NCI-H128 (cell line): Measurements from ENCODE around the gene FAAP100.
A peak's percentile ranks its signal among the peaks of the same experiment; 100 is the strongest.

Experiments
- DNase-seq: peaks from one replicate; lab custom pipeline; 2025; ENCODE audit not compliant: unreplicated experiment; lab: John Stamatoyannopoulos, UW

Gene FAAP100

DNA sequence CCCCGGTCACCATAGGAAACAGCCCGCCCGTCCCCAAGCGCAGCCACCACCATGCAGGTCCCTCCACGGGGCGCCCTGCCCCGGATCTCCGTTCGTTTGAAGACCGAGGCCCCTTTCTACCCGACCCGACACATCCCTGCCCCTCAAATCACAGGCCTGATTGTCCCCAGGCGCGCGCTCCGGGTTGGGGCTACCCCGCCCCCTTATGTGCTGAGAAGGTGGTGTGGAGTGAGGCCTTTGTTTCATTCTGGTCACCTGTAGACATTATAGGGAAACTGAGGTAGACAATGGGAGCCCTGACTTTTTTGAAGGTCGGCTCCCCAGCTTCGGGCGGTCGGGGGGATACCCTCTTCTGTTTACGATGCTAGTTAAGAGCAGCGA is 38.8 kb downstream of the FAAP100 start:
- peak; percentile 24 for DNase-seq

DNA sequence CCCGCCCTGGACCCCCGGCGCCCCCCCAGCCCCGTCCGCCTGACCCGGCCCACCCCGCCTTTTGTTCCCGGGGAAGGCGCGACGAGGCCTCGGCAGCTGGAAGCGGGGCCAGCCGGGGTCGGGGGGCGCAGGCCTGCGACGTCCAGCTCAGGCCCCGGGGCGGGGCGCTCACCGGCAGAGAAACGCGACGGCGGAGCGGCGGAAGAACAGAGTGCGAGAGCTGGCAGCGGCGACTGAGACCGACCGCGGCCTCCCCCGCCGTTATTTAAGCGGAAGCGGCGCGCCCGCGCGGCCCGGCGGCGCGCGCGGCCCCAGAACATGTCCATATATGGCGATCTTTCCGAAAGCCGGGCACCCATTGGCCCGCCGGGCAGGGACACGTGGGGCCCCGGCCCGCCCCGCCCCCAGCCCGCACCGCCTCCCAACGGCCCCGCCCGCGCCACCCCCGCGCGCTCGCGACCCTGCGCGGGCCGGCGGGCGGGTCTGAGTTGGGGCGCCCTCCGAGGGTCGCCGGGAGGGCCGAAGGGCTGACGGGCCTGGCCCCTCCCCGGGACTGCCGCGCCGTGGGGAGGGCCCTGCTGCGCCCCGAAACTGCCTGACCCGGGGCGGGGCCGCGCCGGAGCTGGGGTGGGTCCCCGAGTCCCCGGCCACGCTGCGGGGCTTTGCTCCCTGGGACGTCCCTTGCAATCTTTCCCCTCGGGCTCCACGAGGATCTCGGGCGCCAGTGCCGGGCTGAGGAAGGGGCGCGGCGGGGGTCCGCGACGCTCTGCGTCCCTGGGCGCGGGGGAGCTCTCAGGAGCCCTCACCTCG is 39.4 kb downstream of the FAAP100 start, which contains the start of gene ACTG1:
Gene ACTG1, minus strand, starts transcription at position 238 of the 810 bp plus-strand sequence. CDS start 445 bp downstream, outside the sequence.
- DNase-seq: peak; percentile 74

DNA sequence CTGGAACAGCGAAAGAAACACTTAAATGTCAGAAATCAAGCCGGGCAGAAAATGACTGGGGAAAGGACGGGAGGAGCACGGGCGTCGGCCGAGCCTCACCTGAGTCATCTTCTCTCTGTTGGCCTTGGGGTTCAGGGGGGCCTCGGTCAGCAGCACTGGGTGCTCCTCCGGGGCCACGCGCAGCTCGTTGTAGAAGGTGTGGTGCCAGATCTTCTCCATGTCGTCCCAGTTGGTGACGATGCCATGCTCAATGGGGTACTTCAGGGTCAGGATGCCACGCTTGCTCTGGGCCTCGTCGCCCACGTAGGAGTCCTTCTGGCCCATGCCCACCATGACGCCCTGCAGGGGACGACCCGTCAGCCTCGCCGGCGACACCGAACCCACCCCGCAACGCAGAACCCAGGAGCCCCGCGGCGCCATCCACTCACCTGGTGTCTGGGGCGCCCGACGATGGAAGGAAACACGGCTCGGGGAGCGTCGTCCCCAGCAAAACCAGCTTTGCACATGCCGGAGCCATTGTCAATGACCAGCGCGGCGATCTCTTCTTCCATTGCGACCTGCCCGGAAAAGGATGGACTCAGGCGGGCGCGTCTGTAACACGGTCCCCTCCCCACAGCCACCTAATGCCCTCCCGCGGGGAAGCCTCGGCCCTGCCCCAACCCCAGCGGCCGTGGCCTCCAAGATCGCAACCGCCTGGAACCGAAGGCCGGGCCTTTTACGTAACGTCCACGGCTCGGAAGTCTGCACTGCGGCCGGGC is 40.2 kb downstream of the FAAP100 start:
- DNase-seq: no peak

DNA sequence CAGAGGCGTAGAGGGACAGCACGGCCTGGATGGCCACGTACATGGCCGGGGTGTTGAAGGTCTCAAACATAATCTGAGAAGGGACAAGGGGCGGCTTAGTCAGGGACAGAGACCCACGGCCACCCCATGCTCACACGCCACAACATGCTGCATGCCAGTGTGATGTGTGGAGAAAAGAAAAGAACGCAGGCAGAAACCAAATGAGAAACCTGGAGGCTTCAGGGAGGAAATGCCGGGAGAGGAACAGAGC is 40.7 kb downstream of the FAAP100 start:
- no peak for DNase-seq

DNA sequence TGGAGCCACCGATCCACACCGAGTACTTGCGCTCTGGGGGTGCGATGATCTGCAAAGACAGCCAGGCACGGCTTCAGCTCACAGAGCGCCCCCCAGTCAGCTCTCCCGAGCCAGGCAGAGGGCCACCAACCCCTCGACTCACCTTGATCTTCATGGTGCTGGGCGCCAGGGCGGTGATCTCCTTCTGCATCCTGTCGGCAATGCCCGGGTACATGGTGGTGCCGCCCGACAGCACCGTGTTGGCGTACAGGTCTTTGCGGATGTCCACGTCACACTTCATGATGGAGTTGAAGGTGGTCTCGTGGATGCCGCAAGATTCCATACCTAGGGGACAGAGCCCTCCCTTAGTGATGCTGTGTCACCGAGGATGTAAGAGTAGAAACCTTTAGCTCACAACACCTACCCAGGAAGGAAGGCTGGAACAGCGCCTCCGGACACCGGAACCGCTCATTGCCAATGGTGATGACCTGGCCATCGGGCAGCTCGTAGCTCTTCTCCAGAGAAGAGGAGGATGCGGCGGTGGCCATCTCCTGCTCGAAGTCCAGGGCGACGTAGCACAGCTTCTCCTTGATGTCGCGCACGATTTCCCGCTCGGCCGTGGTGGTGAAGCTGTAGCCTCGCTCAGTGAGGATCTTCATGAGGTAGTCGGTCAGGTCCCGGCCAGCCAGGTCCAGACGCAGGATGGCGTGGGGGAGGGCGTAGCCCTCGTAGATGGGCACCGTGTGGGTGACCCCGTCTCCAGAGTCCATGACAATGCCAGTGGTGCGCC is 41.2 kb downstream of the FAAP100 start:
- DNase-seq: no peak

DNA sequence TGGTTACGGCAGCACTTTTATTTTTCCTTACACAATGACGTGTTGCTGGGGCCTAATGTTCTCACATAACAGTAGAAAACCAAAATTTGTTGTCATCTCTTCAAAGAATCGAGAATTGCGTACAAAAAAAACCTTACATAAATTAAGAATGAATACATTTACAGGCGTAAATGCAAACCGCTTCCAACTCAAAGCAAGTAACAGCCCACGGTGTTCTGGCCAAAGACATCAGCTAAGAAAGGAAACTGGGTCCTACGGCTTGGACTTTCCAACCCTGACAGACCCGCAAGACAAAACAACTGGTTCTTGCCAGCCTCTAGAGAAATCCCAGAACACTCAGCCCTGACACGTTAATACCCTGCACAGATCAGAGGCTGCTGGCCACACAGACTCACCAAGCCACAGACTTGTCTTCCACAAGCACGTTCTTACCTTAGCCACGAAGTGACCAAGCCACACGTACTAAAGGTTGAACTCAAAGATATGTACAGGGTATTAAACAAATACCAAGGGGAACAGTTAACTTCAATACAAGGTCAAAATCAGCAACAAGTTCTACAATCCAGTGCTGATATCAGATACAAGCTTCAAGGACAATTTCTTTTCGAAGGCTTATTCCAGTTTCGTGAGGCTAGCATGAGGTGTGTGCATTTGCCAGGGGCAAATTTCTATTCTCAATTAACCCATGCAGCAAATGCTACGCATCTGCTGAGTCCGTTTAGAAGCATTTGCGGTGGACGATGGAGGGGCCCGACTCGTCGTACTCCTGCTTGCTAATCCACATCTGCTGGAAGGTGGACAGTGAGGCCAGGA is 42.0 kb downstream of the FAAP100 start:
- DNase-seq: no peak

DNA sequence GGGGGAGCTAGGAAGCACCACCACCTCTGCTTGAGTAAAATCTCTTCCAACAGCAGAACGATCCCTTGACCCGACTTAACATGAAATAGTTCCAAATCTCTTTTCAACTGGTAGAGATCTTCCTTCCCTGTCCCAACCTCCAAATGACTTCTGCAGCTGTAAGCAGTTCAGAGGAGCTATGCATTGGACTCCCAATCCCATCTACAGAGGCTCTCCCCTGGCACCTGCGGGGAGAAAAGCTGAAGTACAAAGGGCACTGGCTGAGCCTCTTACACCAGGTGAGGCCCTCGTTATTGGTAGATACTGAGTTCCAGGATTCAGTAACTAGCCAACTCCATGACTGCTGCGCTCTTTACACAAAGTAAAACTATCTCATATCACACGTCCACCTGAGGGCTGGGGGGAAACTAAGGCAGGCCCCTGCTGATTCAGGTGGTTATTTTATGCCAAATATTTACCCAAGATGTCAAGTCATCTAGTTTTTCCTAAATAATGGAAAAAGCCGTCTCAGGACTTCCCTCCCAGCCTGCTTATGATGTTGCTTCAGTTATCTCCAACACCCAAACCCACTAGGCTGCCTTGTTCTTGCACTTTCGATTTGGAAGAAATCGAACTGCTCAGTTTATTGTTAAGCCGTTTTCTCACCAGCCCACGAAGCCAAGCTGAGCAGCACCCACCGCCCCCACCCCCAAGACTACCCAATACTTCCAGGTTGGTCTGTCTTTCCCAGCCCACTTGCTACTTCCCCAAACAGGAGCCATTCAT is 42.8 kb downstream of the FAAP100 start:
- DNase-seq: no peak

DNA sequence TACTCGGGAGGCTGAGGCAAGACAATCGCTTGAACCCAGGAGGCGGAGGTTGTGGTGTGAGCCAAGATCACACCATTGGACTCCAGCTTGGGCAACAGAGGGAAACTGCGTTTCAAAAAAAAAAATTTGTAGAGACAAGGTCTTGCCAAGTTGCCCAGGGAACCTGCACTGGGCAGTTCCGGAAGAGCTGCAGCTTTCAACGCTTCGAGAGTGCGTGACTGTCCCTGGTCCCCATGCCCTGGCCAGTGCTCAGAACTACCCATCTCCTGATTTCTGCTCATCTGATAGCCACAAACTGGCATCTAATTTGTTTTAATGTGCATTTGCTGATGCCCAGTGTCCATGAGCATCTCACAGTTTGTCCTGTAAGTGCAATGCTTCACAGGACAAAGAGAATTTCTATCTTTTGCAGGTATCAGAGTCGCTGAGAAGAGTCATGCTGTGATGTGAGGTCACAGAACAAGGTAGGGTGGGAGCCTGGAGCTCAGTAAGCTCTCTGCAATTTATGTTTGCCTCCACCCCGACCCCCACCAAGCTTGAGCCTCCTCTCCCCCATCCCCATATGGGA is 43.4 kb downstream of the FAAP100 start:
- DNase-seq: no peak

DNA sequence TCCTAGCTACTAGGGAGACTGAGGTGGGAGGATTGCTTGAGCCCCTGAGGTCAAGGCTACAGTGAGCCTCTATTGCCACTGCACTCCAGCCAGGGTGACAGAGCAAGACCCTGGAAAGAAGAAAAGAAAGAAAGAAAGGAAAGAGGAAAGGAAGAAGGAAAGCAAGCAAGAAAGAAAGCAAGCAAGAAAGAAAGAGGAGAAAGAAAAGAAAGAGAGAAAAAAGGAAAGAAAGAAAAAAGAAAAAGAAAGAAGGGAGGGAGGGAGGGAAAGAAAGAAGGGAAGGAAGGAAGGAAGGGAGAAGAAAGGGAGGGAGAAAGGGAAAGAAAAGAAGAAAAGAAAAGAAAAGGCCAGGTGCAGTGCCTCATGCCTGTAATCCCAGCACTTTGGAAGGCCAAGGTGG is 48.5 kb downstream of the FAAP100 start:
- DNase-seq: no peak

DNA sequence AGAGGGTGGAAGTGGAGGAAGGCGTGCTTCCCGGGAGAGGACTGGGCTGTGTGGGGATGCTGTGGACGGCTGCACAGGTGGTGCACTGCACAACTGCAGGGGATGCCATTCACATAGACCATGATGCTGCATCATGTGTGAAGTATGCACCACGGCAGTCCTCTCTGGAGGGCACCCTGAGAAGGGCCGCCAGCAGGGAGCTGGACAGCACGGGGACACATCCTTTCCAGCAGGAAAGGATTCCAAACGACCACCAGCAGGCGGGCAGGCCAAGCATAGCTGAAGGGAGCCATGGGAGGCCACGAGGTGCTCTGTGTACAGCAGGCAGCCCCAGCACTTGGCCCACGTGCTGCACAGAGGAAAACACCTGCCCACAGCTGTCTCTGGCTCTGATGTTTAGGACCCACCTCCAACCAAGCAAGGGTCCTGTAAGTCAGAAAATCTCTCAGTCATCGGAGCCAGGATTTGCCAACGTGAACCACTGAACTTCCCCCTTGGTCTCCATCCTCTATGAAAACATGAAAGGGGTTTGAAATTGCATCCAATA is 49.6 kb downstream of the FAAP100 start:
- no peak for DNase-seq

DNA sequence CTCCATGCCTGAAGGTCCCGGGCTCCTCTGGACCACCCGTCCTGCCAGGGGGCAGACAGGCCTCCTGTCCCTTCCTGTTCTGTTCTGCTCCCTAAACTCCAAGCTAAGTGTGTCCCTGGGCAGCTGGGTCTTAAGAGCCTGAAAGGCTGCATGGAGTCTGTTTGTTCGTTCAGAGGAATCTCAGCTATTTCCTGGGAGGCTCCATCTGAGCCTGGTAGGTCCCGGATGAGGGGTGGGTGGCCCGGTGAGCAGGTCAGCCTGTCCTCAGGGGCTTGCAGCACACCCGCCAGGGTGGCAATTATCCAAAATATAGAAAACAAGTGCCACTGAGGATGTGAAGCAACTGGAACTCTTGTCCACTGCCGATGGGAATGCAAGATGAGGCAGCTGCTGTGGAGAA is 52.1 kb downstream of the FAAP100 start:
- DNase-seq: no peak

DNA sequence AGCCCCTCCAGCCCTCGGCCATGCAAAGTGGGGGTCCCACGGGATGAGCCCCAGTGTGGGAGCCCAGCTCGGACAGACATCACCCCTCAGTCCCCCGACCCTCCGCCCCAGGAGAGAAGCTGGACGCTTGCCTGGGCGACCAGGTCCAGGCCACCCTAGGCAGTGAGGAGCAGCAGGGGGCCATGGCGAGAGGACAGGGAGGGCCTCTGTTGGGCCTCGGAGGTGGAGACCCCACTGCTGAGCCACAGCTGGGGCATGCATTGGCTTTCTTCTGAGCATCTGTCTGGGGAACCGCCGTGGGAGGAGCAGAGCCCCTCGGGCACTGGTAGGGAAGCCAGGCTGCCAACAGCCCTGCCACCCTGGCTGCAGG is 52.6 kb downstream of the FAAP100 start:
- DNase-seq: no peak

DNA sequence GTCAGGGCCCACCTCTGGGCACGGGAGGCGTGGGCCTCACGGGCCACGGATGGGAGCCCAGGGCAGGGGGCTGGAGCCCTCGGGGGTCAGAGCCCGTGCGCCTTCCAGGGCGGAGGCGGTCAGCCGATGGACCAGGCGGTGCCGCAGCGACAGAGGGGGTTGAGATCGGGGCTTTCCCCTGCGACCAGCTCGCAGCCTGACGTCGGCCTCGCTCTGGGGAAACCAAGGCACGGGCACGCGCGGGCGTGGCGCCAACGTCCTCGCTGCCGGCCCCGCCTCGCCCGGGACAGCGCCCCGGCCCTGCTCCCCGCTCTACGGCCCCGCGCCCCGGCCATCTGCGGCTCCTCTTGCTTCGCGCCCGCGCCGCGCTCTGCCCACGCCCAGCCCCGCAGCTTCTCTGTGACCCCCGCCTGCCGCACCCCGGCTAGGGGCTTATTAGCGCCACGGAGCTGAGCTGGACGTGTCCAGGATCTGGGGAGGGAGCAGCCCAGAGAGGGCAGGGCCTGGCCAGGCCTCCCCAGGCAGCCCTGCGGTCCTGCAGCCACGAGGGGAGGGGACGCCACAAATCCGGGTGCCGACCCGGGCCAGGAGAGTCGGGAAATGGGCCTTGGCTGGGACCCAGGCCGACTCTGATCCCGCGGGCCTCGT is 53.1 kb downstream of the FAAP100 start:
- DNase-seq: no peak

DNA sequence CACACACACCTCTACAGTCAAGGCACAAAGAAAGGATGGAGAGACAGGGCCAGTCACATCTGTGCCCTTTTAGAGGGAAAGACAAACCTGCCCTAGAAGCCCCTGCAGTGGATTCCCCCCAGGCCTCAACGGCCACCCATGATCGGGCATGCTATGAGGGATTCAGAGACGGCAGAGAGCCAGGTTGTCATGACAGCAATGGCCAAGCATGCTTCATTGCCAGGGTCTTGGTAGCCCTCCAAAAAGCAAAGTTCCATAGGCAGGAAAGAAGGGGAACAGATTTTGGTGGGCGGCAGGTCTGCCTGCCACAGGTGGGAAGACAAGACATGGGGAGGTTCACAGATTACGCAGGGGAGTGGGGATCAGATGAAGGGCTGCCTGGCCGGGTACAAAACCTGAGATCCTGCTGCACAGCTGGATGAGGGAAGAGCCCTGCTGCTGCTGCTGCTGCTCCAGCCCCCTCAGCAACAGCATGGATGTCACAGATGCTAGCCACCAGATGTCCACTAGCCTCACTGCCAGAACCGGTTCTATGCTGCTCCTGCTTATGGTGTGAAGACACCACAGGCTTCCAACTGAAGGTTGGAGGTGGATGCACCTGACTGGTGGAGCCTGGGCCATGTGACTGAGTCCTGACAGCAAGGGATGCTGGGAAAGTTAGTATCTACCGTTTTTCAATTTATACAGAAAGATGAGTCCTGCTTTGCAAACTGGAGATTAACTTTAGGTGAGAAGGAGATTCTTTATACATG is 57.4 kb downstream of the FAAP100 start:
- no peak for DNase-seq

DNA sequence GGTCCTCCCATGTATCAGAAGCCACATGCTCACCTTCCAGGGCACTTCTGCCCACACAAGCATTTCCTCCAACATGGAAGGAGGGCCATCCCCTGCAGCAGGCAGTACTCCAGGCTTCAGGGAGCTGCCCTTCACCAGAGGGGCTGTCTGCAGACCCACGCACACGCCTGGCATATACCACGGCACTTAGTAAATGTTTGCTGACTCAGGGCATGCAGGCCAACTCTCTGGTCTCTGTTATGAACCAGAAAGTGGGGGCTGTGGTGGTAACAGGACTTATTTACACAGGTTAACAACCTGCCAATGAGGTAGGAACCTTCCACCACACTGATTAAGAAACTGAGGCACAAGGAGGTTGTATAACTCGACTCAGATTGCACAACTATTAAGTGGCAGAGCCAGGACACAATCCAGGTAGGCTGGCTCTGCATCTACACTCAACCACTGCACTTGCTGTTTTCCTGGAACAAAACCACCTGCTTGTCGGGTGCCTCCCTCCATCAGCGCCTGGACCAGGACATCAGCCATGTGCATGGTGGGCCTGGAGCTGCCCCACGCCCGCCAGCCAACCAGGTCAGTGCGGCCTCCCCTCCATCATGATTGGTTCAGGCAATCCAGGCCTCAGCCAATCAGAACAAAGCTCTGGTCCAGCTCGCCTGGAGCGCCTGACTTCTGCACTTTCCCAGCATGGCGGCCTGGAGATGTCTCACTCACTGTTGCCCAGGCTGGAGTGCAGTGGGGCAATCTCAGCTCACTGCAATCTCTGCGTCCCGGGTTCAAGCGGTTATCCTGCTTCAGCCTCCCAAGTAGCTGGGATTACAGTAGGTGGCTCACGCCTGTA is 58.7 kb downstream of the FAAP100 start:
- DNase-seq: no peak

DNA sequence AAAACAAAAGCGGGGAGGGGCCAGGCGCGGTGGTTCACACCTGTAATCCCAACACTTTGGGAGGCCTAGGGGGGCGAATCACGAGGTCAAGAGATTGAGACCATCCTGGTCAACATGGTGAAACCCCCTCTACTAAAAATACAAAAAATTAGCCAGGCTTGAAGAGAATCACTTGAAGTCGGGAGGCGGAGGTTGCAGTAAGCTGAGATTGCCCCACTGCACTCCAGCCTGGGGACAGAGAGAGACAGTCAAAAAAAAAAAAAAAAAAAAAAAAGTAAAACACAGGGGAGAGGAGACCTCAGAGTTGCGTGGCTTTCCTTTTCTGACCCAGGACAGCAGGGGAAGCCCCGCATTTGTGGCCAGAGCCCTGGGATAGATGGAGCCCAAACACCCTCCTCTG is 59.4 kb downstream of the FAAP100 start:
- DNase-seq: no peak

DNA sequence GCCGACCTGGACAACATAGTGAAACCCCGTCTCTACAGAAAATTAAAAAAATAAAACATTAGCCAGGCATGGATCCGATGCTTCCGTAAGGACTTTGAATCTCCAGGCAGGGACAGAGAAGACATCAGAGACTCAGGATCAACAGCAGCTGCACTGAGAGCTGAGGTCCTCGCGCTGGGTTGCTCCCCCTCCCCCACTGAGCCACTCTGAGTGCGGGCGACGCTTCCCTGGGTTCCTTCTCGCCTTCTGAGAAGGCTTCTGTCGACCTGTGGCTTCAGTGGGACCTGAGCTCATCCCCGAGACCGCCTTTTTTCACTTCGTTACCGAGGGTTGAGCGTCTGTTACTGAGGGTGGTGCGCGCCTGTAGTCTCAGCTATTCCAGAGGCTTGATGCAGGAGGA is 60.0 kb downstream of the FAAP100 start:
- DNase-seq: no peak

DNA sequence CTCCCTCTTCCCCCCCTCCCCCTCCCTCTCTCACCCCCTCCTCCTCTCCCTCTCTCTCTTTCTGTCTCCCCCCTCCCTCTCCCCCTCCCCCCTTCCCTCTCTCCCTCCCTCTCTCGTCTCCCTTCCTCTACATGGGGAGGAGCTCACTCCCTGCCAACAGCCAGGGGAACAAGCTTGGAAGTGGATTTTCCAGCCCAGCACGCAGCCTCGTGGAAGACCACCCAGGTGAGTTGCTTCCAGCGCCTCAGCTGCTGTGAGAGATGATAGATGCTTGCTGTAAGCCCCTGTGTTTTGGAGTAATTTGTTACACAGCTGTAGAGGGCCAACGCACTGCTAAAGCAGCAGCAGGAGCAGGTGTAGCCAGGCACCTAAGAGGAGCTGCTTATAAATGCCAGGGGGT is 60.4 kb downstream of the FAAP100 start:
- no peak for DNase-seq
